Cerebellar cortex (tissue), 1 donor: ENCODE results near the gene UNC5C.

Source experiments
- DNase-seq: peaks from one replicate; pipeline ENCODE4 v3.0.0-alpha.2; 2015; ENCODE audit warnings: low spot score

UNC5C gene

DNA sequence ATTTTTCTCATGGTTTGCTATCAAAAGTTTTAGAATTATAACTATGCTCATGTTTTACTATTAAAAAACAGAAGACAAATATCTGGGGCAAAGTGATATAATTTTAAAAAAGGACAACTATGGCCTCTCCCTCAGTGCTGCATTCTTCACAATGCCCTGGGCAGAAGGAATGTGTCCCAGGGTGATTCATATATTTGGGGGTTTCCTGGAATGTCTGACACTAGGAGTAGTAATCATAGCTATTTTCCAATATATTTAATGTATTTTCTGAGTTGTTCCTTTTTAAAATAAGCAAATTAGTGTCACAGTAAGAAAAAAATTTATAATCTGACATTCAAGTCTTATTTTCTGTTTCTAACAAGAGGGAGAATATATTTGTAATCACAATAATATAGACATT, 281.7 kb downstream of the UNC5C start:
- no peak for DNase-seq

DNA sequence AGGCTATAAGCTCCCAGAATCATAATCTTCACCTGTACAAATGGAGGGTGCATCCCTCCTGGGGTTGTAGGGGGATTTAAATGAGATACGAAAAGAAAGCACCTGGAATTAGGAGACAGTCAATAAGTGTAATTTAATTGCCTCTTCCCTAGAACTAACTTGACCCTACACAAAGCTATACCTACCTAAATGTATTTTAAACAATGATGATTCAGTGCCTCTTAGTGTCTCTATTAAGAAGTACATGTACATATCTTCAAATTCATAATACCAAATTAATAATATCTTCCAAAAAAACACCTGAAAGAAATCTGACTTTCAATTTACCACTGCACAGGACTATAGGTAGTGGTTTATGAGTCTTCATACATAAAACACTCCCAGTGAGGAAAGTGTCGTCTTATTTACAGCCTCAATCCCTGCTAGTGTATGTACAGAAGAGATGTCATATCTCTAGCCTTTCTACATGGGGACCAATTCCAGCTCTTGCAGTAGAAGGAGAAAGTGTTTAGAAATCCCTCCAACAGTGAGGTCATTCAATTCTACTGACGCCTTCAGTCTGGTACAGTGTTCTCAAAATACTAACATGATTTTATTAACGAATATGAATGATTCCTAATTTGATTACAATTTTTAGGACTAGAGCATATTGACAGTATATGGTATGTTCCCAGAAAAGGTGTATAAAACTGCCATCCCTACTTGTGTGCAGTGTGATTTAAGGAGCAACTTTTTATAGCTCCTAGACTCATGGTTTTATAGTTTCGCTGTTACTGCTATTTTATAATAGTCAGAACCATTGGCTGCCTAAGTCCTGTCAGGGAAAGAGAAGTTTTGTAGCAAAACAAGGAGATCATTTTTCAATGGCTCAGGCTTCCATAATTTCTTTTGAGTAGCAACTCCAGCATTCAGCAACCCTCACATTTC, 282.7 kb downstream of the UNC5C start:
- no peak for DNase-seq

DNA sequence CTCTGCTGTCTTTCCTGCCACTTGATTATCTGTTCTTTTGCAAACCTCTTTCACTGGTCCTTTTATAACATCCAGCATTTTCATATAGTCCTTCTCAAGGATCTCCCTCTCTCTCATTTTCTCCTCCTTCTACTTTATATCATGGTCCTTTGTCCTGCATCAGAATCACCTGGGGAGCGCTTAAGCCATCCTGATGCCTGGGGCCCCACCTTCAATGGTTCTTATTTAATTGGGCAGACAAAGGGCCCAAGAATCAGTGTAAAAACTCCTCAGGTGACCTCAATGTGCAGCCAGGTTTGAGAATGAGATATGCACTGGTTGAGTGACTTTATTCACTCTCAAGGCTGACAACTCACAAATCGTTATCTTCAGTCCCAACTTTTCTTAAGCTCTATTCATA, 283.9 kb downstream of the UNC5C start:
- DNase-seq: no peak

DNA sequence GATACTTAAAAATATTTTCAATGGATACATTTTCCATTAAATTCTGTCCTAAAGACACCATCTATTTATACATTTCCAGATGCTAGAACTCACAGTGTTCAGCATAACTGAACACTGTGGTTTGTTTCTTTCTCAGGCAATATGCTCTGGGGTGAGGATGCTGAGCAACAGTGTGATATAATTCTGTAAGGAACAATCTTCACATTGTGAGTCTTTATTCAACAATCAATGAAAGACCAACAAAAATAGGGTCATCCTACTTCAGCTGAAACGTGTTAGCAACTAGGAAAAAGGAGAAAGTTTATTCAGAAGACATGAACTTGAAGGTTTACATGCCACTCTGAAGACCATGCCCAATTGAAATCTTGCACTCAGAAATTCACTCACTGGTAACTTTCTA, 284.8 kb downstream of the UNC5C start:
- DNase-seq: no peak

DNA sequence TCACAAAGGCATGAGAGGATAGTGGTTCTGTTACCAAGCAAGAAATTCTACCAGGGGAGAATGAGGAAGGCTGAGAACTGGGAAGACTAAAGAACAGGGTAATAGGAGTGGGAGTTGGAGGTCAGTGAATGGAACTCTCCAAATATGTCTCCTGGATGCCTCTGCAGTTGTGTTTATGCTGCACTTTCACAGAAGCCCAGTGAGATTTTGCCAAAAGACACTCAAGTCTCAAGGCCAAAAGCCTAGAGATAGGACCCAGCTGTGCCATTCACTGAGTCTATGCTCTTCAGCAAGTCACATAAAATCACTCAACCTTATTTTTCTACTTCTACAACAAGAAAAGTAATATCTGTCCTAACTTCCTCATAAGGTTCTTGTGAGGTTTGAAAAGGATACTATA, 285.4 kb downstream of the UNC5C start:
- DNase-seq: no peak

DNA sequence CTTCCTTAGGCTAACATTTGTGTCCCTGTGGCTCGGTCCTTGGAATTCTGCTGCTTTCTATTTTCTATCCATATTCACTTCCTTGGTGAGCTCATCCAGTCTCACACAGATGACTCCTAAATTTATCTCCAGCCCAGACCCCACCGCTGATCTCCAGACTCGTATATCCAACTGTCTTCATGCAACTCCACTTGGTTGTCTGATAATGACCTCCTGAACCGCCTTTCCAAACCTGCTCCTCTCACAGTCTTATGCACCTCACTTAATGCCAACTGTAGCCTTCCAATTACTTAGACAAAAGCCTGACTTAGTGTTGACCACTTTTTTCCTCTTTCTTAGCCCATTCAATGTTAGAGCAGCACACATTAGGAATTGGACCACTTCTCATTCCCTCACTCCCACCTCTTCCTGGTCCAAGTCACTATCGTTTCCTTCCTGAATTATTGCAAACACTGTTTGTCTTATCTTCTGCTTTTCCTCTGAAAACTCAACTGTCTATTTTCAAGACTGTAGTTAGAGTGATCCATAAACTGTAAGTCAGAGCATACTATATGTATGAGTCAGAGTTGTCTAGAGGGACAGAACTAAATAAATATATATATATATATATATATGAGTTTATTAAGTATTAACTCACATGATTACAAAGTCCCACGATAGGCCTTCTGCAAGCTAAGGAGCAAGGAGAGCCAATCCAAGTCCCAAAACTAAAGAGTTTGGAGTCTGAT, 292.5 kb downstream of the UNC5C start:
- no peak for DNase-seq

DNA sequence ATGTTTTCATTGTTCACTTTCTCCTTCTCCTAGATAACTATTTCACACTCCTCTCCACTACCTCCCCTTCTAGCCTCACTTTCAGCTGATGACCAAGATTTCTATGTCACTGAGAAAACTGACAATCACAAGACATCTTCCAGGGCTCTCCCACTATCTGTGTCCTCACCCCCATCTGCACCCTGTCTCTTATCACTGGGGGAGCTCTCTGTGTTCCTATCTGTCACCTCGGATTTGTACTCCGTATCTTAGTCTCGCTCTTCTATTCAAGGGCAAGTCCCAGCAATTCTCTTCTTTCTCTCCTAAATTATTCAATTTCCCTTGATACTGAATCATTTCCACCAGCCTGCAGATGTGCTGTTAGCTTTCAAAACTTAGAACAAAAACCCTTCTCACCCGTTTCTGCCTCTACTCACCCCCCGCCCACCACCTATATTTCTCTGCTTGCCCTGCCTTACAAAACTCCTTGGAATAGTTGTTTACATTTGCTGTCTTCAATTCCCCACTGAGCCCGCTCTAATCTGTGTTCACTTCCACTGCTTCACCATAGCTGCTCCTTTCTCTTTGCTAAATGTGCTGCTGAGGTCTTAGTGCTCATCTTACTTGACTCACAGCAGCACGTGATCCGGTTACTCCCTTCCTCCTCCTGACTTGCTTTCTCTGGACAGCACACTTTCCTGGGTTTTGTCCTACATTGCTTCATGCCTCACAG, 293.2 kb downstream of the UNC5C start:
- no peak for DNase-seq

DNA sequence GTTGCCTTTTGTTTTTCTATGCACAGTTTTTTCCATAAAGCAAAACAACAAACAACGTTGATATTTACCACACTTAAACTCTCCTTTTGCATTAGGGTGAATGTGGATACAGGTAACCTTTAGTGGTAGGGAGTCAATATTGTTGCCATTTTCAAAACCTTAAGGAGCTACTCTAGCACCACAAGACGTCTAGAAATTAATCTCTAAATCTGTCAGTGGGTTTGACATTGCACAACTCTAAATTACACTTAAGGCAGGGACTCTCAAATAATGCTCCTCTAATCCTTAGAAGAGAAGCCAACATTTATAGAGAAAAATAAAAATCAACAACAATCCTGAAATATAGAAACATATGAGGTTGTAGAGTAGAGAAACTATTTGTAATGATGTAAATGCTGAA, 297.2 kb downstream of the UNC5C start:
- DNase-seq: no peak

DNA sequence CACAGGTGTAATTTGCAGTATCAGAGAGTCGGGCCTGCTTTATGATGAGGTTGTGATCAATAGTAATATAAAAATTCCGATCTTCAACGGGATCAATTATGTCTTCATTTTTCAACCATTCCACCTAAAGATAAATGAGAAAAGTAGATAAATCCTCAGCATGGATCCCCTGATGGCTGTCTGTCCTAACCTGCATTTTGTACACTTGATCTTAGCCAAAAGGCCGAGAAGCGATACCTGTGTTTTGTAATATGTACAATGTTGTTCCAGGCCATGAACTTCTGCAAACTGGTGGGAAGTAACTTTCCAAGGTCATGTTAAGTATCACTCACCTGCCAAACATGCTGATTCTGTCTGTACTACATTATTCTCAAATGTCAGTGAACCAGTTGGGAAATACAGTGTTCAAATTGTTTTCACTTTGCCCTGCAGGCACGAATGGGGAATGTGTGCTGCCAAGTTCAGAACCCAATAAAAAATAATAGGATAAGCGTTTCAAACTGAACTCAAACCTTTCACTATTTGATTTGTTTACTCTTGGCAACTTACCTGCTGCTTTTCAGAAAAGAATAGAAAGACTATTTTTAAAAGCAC, 298.1 kb downstream of the UNC5C start:
- no peak for DNase-seq

DNA sequence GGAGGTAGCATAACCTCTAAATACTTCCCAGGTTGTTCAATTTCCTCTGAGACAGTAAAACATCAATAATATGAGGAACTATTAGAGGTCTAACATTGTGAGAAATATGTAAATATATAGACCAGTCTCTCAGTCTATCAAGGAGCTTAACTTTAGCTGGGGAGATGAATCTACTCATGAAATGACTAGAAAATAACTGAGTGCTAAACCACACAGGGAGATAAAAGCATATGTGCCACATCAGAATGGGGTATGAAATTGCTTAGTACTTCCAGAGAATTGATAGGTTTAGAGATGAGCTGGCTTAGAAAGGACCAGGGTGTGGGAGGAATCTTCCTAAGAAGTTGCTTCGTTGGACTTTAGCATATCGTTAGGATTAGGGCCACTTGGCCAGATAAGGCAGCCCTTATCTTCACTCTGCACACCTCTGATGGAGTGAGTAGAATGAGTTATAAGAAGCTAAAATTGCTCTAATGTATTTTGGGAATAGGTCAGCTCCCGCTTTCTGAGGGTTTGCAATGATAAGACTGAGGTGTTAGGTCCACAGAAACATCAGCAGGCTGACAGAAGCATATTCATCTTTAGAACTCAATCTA, 299.2 kb downstream of the UNC5C start:
- DNase-seq: no peak

DNA sequence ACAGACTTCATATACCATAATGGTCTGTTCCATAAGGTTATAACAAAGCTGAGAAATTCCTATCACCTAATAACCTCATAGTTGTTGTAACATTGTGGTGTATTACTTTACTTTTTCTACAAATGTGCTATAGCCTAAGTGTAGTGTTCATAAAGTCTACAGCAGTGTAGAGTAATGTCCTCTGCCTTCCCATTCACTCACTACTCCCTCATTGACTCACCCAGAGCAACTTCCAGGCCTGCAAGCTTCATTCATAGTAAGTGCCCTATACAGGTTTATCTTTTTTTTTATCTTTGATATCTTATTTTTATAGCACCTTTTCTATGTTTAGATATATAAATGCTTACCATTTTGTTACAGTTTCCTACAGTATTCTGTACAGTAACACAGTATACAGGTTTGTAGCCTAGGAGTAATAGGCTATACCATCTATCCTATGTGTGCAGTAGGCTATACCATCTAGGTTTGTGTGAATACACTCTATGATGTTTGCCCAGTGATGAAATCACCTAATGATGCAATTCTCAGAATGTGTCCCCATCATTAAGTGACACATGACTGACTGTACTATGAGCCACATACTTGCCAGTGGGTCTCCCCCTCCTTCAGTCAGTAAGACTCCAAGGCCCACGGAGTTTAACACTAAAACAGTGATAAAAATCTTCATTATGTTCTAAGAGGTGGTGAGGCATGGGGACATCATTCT, 299.9 kb downstream of the UNC5C start:
- no peak for DNase-seq

DNA sequence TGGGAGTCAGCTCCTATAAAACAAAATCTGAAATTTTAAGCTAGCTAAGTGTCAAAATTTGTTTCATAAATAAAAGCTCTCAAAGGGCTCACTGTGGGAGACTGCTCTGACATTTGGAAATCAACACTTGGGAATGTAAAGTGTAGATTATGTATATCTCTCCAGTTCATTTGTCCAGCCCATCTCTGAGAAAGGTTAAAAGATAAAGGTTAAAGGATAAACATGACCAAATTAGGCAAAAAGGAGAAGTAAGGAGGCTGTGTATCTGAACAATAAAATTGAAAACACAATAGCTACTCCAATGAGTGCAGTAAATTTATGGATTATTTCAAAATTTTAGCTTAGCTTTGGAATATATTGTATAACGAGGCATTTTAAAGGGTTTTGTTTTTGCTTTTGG, 304.9 kb downstream of the UNC5C start:
- no peak for DNase-seq

DNA sequence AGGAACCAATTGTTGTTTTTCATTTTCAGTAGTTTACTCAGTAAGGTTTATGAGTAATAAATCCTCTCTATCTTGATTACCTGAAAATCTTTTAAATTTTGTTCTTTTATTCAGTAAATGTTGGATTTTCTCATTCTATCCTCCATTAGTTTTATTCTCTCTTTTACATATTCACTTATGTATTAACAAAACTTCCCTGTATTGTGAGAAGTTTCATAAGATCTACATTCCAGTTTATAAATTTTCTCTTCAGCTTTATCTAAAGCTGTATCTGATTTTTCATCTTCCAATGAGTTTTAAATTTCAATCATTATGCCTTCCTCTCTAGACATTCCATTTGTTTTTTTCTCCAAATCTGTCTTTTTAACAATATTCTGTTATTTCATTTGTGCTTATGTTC, 310.2 kb downstream of the UNC5C start:
- no peak for DNase-seq

DNA sequence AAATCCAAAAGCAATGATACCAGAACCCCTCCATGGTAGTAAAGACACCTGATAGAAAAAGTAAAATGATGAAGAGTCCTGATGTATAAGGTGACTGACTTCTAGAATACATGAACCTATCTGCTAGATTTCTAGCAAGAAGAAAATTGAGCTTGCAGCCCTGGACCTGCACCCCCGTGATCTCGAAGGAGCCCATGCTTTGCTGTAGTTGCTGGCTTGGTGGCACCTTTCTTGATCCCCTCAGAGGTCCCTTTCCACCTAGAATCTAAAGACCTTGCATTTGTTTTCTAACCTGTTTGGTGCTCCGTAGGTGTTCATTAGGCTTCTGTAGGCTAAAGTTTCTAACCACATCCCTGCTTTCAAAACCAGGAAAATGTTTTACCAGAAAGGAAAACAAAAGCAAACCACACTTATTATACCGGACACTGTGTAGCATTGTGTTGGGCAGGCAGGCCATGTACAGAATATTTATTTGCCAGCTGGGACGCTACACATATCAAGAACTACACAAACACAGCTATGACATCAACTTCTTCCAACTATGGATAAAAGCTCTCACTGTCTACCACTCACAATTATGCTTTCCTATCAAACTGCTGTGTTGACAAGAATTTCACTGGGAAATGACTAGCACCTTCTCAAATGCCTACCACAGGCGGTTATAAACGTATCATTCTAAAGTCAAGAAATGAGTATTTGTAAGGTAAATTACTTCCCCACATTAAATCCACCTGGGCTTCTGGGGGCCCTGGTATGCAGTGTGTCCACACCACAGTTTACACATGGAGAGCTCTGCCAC, 316.2 kb downstream of the UNC5C start:
- no peak for DNase-seq

DNA sequence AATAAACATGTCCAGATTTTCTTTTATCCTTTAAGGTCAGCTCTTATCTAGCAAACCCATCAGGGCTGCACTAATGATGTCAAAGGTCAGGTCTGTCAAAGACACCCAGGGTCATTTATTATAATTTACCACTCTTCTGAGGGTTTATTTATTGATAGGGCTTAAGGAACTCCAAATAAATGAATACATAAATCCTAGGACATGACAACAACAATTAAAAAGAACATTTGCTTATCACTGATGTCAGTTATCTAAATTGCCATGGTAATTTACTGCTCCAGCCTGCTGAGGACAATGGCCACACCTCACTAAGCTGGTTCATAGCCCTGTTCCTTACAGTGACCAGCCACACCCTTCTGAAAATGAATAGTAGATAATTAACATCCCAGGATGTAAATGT, 317.1 kb downstream of the UNC5C start:
- DNase-seq: no peak

DNA sequence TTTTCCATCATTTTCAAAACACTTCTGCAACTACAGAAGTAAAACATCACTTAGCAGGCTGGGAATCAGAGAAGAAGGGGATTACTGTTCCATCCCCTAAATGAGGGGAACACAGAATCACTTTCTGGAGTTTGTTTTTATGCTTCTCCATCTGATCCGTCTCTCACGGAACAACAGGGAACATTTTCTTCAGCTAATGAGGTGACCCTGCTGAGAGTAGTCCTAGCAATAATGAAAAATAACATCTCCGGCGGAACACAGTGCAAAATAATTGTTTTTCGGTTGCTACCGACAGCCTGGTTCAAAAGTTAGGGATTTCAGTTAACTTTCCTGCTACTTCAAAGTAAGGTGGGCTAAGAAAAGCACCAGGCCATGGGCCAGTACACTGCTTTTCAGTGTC, 322.9 kb downstream of the UNC5C start:
- no peak for DNase-seq

DNA sequence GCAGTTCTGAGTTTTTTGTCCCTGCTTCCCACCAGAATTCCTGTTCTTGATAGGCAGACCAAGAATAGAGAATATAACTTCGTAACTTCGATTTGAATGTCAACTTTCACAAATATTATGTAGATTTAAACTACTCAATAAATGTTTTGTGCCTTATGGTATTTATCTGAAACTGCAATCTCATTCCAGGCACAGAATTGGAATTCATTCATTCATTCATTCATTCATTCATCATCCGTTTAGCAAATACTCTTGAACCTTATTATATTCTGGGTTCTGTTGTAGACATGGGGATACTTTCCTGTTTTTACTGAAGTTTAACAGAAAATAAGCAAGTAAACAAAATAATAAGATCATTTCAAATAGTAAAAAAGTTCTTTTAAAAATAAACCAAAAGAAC, 324.4 kb downstream of the UNC5C start:
- no peak for DNase-seq

DNA sequence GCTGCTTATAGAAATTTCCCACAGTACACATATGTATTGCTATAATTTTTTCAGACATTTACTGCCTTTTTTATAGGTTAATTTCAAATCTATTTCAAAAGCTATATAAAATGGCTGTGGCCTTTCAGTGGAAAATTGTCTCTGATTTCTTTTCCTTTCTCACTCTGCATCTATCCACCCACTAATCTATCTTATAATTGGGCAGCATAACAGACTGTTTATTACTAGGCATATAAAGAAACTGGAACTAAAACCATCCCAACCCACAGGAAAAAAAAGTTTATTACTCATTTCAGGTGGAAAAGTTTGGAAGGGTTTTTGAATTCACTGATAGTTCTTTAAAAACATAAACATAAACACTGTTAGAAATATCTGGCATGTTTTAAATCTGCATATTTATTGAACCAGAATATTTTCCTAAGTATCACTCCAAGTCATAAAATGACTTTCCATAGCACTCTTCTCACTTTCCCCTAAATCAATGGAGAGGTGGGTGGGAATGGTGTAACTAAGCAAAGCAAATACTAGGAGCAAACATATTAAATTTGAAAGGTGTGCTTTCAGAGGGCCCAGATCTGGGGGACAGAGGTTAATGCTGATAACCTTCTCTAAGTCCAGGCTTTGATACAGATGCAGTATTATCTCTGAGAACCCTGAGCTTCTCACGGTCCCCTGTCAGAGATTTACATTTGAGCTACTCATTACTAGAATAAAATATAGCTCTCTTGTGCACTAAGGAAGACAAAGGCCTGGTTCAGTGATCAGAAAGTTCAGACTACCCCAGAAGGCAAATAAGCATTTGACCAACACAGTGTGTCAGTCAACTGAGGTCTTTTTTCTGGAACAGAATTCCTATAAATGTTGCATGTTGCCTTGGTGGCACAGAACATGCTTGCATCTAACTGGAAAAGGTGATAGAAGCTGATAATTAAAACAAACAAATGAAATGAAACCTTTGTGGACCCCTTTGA, 328.3 kb downstream of the UNC5C start:
- DNase-seq: no peak

DNA sequence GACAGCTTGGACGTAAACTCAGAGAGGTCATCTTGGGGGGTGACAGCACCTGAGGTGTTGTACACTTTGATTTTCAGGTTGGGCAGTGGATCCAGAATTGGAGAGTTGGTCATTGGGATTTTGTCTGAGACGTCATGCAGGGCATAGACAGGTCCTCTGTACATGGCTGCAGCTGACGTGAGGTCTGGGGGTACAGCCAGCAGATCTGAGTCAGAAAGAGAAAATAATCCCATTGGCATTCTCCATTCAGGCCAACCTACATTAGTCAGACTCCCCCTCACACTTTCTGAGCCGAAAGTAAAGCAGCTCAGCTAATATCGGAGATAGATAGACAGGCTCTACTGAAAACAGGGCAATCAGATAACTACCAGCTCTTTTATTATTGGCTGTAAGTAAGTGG, 329.7 kb downstream of the UNC5C start:
- no peak for DNase-seq
